Measurements from ENCODE around the gene VGLL3.
A peak's percentile ranks its signal among the peaks of the same experiment; 100 is the strongest.
"Not testable (repeated sequence)": the region's sequence is repeated elsewhere in the genome, so short reads cannot be mapped to it uniquely, and the experiment has no call there.

The VGLL3 gene

DNA sequence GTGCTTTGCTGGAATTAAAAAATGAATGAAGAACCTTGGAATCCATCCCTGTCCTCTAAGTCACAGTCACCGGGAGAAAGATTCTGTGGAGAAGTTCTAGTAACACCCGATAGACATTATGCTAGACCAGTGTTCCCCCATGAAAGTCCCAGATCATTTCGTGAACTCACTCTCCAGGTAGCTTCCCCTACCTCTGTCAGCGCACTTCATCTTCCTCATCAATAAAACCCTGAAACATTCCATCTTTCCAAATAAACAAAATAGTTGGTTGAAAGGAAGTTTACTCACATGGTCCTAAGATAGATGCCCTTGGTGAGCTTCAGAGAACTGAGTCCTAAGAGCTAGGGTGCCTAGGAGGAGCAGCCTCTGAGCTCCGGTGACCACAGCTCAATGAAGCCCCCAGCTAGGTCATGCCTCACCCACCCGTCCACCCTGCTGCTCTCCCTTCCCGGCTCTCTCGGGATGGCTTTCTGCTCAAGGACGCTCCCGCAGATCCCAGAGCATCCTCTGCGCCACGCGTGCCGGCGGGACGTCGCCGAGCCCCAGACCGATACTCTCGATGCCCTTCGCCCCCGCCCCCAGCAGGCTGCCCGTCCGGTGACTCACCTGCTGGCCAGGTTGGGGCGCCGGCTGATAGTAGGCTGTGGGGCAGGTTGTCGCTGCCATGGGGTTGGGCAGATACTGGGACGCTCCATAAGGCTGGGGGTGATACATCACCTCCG lies 776 bp downstream of the VGLL3 start:
- DNase-seq (ENCODE audit: low read depth): no peak
- H3K4me3 ChIP-seq (ENCODE audit: low read depth, low read length): peak overlapping the region; percentile 68

DNA sequence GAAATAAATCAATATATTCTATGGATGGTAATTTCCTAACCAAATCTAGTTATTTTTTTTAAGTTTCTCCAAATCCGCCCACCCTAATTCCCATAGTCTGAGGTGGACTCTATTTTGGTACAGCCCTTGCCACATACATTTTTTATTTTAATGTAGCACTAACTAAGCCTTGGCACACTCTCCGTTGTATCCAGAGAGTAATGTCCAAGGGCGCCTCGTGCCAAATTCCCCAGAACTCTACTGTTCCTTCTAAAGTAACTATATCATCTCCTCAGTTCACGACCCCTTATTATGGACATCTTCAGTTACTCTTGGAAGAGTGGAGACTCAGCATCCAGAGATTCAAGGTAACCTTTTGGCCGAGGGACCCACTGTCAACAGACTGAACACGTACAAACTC lies 1.3 kb downstream of the VGLL3 start:
- peak overlapping the region; percentile 68 for H3K4me3 ChIP-seq (ENCODE audit: low read depth, low read length)
- DNase-seq (ENCODE audit: low read depth): no peak

DNA sequence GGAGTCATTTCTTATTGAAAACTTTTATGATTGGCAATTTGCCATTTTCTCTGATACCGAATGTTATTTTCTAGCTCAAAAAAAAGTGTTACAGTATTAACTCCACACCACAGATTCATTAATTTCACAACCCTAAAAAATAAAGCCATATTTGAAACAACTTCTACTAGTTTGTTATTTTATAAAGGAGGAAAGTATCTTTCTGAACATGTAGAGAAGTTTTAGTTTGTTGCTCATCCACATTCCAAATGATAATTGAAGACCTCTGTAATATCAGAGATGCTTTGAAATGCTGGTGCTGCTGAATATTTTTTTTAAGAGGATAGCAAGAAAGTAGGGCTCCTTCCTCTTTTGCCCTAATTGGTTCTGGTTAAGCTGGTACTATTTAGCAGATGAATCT lies 1.9 kb downstream of the VGLL3 start:
- H3K4me3 ChIP-seq (ENCODE audit: low read depth, low read length): peak overlapping the region; percentile 68
- no peak for DNase-seq (ENCODE audit: low read depth)

DNA sequence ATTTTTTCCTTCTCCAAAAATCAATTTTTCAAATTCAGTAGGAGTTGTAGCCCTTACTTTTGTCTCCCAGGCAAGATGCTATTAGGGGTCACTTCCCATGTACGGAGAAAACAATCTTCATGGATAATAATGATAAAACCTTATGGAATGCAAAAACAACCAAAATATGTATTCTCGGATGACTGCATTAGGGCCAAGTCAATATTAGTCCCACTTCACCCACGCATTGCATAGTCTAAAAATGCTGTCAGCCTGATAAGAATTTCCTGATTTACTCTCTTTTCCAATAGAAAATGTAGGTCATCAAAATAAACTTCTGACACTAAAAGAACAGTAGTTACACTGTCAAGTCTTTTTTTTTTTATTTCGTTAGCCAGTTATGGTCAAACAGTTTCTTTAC lies 2.7 kb downstream of the VGLL3 start:
- peak; percentile 57 for DNase-seq (ENCODE audit: low read depth)
- peak overlapping the region; percentile 68 for H3K4me3 ChIP-seq (ENCODE audit: low read depth, low read length)

DNA sequence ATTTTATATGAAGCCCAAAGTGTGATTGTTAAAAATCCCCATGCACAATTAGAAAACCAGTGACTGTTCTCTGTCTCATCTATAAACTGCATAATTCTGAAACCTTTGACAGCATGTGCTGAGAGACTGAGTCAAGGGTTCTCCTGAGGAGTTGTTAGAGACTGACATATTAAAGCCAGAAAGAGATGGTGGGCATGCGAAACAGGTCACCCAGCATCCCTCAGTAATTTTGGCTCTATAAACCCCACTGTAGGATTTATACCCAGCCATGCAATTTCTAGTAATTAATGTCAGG lies 3.6 kb downstream of the VGLL3 start:
- no peak for DNase-seq (ENCODE audit: low read depth)
- H3K4me3 ChIP-seq (ENCODE audit: low read depth, low read length): peak overlapping the region; percentile 68

DNA sequence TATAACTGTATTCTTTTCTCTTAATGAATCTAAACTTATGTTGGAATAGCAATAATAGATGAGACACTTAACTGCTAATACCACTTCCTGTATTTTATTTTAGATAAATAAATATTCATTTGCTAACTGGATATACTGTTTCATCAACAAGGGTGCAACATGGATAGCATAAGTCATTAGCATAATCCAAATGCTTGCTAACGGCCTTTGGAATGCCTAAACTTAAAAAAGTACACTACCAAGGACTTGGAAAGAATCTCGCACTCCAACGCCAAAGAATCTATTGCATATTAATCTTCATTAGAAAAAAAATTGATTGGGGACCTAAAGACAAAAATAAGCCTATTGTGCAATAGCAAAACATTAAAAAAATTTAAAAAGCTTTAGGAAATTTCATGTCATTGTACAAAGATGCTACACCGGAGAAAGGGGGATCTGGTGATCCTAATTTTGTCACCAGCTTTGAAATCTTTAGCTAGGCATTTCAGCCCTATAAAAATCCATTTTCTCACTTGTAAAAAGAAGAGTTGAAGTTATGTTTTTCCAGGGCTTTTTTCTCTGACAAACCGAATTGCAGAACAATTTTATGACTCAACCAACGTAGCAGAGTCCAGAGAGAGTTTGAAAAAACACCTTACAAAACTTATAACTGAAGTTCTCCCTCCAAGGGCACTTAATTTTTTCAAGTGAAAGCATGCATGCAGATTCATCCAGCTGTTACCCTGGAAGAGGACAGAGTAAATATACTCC lies 4.1 kb downstream of the VGLL3 start:
- peak overlapping the region; percentile 68 for H3K4me3 ChIP-seq (ENCODE audit: low read depth, low read length)
- DNase-seq (ENCODE audit: low read depth): no peak

DNA sequence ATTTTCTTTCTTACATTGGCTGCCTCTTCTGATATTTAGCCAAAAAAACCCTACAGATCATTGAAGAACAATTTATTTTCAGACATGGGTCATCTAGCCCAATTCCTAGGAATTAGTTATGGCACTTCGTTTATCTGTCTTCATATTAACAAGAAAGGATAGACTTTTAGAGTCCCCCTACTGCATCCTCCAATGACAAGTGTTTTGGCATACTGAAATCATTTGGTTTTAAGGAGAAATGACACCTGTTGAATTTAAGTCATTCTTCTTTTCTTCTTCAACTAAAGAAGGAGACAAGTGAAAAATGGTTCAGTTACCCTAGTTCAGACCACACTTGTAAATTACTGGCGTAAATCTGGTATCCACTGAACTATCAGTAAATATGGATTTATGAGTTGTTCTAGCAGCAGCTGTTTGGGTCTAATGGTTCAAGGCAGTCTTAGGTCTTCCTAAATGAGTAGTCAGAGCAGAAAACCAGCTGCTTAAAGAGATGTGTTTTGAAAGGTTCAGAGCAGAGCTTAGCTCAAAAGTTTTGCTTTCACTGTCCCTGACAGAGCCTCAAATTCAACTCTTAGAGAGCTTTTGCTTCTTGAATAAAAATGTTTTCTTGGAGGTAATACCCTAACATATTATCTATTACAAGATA lies 5.6 kb downstream of the VGLL3 start:
- no peak for DNase-seq (ENCODE audit: low read depth)
- peak overlapping the region; percentile 68 for H3K4me3 ChIP-seq (ENCODE audit: low read depth, low read length)

DNA sequence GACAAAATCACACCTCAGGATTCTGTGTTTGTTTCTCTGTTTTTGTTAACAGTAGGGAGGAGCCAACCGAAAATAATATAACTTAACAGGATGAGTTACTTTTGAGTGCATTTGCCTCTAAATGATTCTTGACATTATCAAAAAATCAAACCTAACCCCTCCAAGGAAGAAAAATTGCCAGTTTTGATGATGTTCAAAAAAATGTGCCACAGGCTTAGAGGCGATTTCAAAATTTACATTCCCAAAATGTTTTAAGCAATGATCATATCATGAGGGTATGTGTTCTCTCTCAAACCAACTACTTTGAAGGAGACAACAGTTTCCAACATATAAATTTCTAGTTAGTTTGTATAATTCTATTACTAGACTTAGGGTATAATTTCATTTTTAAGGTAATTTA lies 6.7 kb downstream of the VGLL3 start:
- no peak overlapping the region for H3K4me3 ChIP-seq (ENCODE audit: low read depth, low read length)
- no peak for DNase-seq (ENCODE audit: low read depth)

DNA sequence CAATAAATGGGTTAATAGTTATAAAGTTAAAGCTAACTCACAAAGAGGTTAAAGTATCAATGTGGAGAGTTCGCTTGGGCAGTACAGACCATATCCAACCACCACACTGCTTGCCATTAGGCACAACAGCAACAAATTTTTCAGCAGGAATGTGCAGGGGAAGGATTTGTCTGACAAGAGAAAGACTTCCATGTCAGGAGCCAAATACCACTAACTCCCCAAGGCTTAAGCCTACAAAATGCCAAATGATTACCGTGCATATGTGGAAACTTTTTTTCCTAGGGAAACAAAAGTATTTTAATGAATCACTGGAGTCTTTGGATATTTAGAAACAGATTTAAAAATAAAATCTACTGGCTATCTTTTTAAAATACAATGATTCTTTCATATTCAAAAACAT lies 8.1 kb downstream of the VGLL3 start:
- H3K4me3 ChIP-seq (ENCODE audit: low read depth, low read length): peak overlapping the region; percentile 13
- peak; percentile 79 for DNase-seq (ENCODE audit: low read depth)

DNA sequence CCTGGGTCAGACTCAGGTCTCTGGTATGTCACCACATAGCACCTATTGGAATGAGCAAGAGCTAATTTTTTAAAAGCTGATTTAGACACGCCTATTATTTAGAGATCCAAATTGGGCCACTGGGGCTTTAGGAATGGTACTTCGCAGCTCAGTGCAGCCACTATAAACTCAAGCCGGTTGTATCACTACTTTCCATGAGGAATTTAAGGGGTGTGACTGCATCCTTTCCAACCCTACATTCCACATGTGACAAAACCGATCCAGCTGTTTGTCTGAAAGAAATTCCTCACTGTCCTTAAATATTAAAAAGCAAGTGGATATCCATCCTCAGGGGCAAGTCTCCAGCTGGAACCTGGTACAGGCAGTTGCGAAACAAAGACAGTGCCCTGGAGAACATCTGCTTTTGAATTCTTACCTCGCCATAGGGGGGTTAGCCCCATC lies 12.8 kb downstream of the VGLL3 start:
- H3K4me3 ChIP-seq (ENCODE audit: low read depth, low read length): no peak overlapping the region
- no peak for DNase-seq (ENCODE audit: low read depth)

DNA sequence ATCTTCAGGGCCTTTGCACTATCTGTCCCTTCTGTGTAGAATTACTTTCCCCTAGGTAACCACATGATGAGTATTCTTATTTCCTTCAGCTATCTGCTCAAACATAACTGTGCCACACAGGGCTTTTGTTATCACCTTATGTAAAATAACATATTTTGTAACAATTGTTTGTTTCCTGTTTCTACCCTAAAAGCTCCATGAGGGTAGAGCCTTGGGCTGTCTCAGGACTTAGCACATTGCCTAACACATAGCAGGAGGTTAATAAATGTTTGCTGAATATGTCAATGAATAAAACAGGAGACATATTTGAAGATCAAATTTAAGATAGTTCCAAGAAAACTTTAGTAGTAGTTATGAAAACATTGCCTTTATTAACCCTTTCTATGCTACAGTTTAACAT lies 14.7 kb downstream of the VGLL3 start:
- no peak for DNase-seq (ENCODE audit: low read depth)
- H3K4me3 ChIP-seq (ENCODE audit: low read depth, low read length): no peak overlapping the region

DNA sequence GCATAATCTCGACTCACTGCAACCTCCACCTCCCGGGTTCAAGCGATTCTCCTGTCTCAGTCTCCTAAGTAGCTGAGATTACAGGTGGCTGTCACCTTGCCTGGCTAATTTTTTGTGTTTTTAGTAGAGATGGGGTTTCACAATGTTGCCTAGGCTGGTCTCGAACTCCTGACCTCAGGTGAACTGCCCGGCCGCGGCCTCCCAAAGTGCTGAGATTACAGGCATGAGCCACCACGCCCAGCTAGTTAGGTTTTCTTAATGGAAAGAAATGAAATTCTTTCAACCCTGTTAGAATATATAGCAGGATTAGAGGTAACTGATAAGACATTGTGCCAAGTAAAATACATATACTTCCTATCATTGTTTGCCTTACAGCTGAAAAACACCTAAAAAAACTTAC lies 16.8 kb downstream of the VGLL3 start:
- DNase-seq (ENCODE audit: low read depth): not testable (repeated sequence)

DNA sequence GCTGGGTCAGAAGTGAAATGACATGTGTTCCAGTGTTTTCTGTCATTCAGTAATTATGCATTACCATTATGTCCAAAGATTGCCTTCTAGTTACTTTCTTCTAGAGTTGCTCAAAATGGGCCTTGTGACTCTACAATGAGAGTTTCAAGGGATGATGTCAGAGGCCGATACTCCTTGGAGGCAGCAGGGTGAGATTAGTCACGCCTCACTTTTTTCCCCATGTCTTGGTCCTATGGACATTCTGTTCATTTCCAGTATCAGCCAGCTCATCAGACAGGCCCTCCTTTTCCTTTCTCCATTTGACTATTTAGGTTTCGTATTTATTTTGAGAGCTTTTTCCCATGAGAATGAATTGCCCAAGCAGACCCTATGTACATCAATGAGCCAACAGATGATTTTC lies 17.5 kb downstream of the VGLL3 start:
- no peak overlapping the region for H3K4me3 ChIP-seq (ENCODE audit: low read depth, low read length)
- peak; percentile 98 for DNase-seq (ENCODE audit: low read depth)

More for the DNA sequence above, 16.8 kb downstream of the VGLL3 start:
- H3K4me3 ChIP-seq (ENCODE audit: low read depth, low read length): not testable (repeated sequence)

DNA sequence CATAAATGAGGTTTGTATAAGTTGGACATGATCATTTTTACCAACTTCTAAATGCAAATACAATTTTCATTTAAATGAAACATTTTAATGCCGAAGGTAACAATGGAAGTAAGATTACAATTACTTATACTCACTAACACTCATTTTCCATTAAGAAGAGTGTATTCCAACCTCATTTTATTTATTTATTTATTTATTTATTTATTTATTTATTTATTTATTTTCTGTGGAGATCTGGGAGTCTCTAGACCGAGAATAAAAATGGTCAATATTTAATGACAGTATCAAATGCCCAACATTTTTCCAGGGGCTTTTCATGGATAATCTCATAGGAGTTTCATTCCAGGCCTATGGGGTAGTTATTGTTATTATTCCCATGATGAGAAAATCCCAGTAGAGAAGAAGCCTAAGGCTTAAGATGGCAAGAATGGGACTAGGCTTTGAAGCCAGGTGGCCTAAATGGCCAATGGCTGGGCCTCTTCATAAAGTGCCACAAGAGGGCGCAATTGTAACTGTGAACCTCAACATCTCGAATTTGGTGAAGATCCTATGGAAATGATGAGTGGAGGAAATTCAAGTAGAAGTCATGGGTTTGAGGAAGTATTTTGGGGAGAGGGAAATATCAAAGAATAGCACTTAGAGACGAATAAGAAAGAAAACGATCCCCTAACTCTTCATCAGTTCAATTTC lies 21.3 kb downstream of the VGLL3 start:
- no peak for DNase-seq (ENCODE audit: low read depth)
- H3K4me3 ChIP-seq (ENCODE audit: low read depth, low read length): no peak overlapping the region

DNA sequence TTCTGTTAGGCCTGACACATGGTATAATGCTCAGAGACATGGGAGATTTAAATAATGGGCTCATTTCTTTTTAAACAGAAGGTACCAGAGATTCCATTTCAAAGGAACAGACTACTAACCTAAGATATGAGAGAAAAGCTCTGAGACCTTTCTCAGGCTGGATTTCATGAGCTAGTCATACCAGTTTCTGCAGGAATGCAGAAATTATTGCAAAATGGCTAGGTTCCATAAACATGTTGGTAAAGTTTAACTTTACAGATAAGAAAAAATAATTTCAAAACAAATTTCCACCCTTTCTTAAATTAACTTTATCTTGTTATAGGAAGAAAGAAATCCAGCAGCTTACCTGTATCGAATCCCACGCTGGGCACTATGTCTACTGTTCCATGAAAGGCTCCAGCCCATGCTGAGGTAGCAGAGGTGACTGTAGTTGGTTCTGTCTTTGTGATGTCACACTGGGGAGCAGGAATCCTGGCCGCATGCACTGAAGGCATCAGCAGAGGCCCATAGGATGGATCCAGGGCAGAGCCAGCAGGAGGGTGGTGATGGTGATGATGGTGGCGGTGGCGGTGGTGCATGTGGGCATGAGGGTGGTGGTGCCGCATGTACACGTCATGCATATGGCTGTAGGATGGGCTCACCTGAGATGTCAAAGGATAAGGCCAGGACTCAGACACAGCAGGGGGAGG lies 22.6 kb downstream of the VGLL3 start:
- DNase-seq (ENCODE audit: low read depth): no peak
- no peak overlapping the region for H3K4me3 ChIP-seq (ENCODE audit: low read depth, low read length)

DNA sequence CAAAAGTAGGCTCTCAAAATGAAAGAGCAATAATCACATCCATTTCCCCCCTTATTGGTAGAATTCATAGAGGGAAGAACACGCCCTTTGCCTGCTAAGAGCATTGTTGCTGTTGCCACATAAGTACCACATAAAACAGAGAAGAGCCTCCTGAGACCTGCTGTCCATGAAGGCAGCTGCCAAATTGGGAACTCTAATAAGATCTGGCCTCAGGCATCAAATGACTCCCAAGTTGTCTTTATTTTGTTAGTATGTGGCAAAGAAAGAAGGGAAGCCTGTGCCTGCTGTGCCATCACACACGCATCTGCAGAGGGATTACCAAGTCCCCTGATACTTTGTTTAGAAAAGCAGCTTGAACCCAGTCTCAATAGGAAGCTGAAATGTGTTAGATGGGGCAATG lies 23.9 kb downstream of the VGLL3 start:
- DNase-seq (ENCODE audit: low read depth): no peak
- no peak overlapping the region for H3K4me3 ChIP-seq (ENCODE audit: low read depth, low read length)

DNA sequence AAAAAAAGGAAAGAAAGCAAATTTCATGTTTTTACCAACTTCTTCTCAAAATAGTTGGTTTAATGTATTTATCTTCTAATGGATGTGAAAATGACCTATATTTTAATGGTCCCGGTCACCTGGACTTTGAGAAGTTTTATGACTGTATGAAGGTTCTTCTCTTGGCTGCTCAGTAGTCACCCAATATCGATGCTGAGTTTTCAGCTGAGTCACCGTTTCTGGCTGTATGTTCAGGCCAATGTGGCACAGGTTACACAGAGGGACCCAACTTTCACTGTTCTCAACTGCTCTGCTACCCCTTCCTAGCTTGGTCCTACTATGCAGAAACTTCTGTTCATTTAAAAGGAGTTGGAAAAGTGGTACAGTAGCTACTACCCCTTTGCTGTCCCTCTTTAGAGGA lies 25.8 kb downstream of the VGLL3 start:
- DNase-seq (ENCODE audit: low read depth): no peak
- no peak overlapping the region for H3K4me3 ChIP-seq (ENCODE audit: low read depth, low read length)

DNA sequence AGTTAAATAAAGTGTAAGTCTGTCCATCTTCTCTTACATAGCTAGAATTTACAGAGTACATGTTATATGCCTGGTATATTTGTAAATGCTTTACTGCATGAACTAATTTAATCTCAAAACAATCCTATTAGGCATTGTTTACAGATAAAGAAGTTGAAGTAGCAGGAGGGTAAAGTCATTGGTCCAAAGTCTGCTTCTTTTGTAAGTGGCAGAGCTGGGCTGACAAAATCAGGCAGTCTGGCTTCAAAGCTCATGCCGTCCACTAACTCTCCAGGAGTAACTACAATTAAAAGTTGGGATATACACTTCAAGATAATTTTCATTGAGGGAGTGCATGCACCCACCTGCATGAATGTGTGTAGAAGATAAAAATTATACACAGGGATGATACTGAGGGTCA lies 27.3 kb downstream of the VGLL3 start:
- no peak for DNase-seq (ENCODE audit: low read depth)

DNA sequence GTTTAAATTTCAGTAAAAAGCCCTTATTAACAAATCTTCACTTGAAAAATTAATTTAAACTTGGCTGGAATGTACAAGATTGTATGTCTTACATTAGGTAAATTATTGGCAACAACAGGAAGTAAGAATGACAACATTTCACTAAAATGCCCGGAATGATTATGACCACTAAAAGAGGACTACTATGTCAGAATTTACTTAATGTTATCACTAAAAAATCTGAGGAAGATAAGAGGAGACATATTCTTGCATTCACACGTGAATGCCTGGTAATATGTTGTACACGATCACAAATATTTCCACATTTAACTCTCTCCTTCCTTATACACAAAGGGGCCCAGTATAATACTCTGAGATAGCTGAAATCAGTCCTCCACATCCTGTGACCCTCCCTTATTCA lies 29.7 kb downstream of the VGLL3 start:
- H3K4me3 ChIP-seq (ENCODE audit: low read depth, low read length): no peak overlapping the region
- DNase-seq (ENCODE audit: low read depth): no peak

More for the DNA sequence above, 27.3 kb downstream of the VGLL3 start:
- no peak overlapping the region for H3K4me3 ChIP-seq (ENCODE audit: low read depth, low read length)

DNA sequence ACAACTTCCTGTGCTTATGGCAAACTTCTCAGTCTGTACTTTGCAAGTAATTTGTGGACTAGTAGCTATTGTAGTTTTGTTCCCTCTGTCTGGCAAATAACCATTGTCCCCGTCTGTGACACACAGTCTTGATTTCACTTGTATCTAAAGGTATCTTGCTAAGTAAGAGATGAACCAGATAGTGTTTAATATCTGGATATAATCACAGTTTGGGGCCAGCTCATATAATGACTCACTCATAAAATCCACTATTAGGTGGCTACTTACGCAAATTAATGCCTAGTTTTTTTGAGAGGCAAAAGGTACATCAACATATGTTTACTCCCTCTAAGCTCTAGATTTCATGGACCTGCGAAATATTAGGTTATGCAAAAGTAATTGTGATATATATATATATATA lies 30.4 kb downstream of the VGLL3 start:
- H3K4me3 ChIP-seq (ENCODE audit: low read depth, low read length): no peak overlapping the region
- DNase-seq (ENCODE audit: low read depth): no peak
